OCI-LY7 (cell line): ENCODE results near the gene DGLUCY.

ENCODE experiments used
- EZH2phosphoT487 ChIP-seq: fragments of 200-600 bp; sonication (generic); IDR thresholded peaks from 2 replicates; pipeline ENCODE4 v1.6.1; 2018; ENCODE audit warnings: low read depth, borderline replicate concordance, mild to moderate bottlenecking, mixed run types, antibody characterized with exemption, low read length, moderate library complexity, mixed read lengths
- TF ChIP-seq, protein P1 (sequence below): fragments of 200-600 bp; sonication (generic); conservative IDR thresholded peaks from 2 replicates; pipeline ENCODE4 v1.5.1; 2014; ENCODE audit warnings: mild to moderate bottlenecking, antibody characterized with exemption, low read length, moderate library complexity, mixed read lengths

DNA sequence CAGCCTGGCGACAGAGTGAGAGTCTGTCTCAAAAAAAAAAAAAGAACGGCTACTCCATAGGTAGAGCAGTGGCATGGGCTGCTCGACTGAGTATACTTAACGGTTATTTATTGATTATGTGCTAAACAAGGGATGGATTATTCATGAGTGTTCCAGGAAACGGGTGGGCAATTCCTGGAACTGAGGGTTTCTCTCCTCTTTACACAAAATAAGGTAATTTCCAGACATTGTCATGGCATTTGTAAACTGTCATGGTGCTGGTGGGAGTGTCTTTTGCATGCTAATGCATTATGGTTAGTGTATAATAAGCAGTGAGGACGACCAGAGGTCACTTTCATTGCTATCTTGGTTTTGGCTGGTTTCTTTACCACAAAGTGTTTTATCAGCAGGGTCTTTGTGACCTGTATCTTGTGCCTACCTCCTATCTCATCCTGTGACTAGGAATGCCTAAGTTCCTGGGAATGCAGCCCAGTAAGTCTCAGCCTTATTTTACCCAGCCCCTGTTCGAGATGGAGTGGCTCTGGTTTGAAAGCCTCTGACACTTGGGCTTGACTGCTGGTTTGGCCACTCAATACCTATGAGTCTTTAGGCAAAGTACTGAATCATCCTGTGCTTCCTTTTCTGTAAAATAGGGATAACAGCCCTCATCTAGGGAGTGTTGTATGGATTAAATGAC lies 3.2 kb downstream of the DGLUCY start:
- TF ChIP-seq, protein P1, sequence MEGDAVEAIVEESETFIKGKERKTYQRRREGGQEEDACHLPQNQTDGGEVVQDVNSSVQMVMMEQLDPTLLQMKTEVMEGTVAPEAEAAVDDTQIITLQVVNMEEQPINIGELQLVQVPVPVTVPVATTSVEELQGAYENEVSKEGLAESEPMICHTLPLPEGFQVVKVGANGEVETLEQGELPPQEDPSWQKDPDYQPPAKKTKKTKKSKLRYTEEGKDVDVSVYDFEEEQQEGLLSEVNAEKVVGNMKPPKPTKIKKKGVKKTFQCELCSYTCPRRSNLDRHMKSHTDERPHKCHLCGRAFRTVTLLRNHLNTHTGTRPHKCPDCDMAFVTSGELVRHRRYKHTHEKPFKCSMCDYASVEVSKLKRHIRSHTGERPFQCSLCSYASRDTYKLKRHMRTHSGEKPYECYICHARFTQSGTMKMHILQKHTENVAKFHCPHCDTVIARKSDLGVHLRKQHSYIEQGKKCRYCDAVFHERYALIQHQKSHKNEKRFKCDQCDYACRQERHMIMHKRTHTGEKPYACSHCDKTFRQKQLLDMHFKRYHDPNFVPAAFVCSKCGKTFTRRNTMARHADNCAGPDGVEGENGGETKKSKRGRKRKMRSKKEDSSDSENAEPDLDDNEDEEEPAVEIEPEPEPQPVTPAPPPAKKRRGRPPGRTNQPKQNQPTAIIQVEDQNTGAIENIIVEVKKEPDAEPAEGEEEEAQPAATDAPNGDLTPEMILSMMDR: no peak
- no peak for TF ChIP-seq EZH2phosphoT487
